GM12891 (cell line): ENCODE data around the gene PTPRN.

ENCODE experiments used
- PAX5 ChIP-seq: IDR thresholded peaks from 2 replicates; pipeline ENCODE4 v1.6.1; 2011; ENCODE audit warnings: low read length, moderate library complexity, mild to moderate bottlenecking; ENCODE audit not compliant: insufficient read depth, severe bottlenecking
- POLR2A ChIP-seq: IDR thresholded peaks from 2 replicates; pipeline ENCODE4 v1.6.1; 2011; ENCODE audit warnings: low read depth, low read length, control low read depth
- POLR2AphosphoS5 ChIP-seq: IDR thresholded peaks from 2 replicates; pipeline ENCODE4 v1.6.1; 2011; ENCODE audit warnings: low read depth, low read length, control low read depth
- POU2F2 ChIP-seq: IDR thresholded peaks from 2 replicates; pipeline ENCODE4 v1.6.1; 2011; ENCODE audit warnings: low read depth, mild to moderate bottlenecking, control low read depth, low read length, moderate library complexity
- TAF1 ChIP-seq: IDR thresholded peaks from 2 replicates; pipeline ENCODE4 v1.6.1; 2011; ENCODE audit warnings: low read depth, low read length, control low read depth

DNA sequence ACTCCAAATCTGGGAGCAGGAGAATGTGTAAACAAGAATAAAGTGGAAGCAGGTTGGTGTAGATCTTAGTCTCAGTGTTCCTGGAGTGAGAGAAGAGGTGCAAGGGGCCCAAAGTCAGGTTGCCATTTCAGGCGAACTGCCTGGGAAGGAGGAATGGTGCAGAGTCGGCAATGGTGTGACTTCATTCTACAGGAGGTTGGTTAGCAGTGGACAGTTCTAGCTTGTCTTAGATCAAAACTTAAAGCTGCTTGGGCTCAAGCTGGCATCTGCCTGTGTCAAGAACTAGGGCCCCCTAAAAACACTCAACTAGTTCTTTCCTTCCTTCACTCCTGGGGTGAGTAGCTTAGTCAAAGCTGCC lies 60.4 kb downstream of the PTPRN start:
- TF ChIP-seq POLR2A (no peak), POLR2AphosphoS5 (no peak), POU2F2 (no peak), TAF1 (no peak), PAX5 (no peak)
